Testis (tissue), 2 donors: Measurements from ENCODE around the gene TRPM3.

Experiments
- POLR2A ChIP-seq: fragments of 450-650 bp; IDR thresholded peaks from one replicate; pipeline ENCODE4 v1.6.1; 2017; ENCODE audit warnings: antibody characterized with exemption, mild to moderate bottlenecking, moderate library complexity
- TF ChIP-seq, protein P1 (sequence below), 3 experiments: fragments of 450-650 bp in 2 of 3; fragments of 200-600 bp in 1 of 3; sonication (generic) in 1 of 3; IDR thresholded peaks; one replicate each; pipeline ENCODE4 v1.5.1; 2016 to 2019; ENCODE audit warnings: antibody characterized with exemption in 3 of 3, mild to moderate bottlenecking in 2 of 3, moderate library complexity in 1 of 3

DNA sequence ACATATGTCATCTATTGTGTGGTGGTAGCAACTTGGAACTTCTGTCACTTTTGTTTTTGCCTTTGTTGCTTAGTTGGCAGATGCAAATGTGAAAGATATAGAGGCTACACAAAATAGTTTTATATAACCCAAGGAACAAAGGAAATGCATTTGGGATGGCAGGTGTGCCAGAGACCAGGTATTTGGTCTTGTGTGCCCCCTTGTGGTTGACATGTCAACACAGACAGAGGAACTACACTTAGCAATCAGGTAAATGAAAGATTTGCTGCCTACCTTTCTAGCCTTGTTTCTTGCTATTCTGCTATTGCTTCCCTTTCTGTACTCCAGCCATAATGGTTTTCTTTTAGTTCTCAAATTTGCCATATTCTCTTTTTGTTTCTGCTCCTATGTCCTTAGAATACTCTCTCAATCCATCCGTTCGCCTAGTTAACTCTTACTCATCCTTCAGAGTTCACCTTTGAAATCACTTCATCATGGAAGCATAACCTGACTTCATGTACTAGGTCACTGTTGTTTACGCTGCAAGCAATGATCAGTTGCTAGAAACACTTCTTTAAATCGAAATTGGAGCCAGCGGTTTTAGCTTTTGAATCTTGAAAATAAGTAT, 119.5 kb downstream of the TRPM3 start:
- TF ChIP-seq, protein P1, sequence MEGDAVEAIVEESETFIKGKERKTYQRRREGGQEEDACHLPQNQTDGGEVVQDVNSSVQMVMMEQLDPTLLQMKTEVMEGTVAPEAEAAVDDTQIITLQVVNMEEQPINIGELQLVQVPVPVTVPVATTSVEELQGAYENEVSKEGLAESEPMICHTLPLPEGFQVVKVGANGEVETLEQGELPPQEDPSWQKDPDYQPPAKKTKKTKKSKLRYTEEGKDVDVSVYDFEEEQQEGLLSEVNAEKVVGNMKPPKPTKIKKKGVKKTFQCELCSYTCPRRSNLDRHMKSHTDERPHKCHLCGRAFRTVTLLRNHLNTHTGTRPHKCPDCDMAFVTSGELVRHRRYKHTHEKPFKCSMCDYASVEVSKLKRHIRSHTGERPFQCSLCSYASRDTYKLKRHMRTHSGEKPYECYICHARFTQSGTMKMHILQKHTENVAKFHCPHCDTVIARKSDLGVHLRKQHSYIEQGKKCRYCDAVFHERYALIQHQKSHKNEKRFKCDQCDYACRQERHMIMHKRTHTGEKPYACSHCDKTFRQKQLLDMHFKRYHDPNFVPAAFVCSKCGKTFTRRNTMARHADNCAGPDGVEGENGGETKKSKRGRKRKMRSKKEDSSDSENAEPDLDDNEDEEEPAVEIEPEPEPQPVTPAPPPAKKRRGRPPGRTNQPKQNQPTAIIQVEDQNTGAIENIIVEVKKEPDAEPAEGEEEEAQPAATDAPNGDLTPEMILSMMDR (IDR thresholded peaks at IDR 0.05) = peak in 2 of 3 experiments; percentile 36 to 40
- no peak for TF ChIP-seq POLR2A
